GM23248 (cell line): ENCODE results near the gene DCLK2.

Experiments used
- EZH2 ChIP-seq: fragments of 200-600 bp; sonication (generic); IDR thresholded peaks from 2 replicates; pipeline ENCODE4 v1.6.1; 2018; ENCODE audit warnings: antibody characterized with exemption, mild to moderate bottlenecking; ENCODE audit not compliant: insufficient read depth, poor library complexity, severe bottlenecking
- EZH2phosphoT487 ChIP-seq: fragments of 200-600 bp; sonication (generic); IDR thresholded peaks from 2 replicates; pipeline ENCODE4 v1.6.1; 2018; ENCODE audit warnings: antibody characterized with exemption, moderate library complexity, mild to moderate bottlenecking, low read depth; ENCODE audit not compliant: insufficient read depth

DNA sequence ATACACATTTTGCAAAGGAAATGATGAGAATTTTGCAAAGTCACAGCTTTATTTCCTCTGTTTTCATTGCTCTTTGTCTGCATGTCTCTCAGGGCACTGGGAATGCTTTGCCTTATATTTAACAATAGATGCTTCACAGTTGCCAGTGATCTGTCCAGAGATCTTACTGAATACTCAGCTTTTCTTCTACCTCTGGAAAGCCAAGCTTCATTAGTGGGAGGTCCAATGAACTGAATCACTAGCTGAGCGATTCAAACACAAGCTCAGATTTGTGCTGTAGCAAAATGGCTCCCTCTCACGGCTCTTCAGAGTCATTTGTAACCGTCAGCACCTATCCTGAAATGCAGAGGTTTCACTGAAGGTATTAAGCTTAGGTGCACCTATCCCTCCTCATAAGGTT, 138.9 kb downstream of the DCLK2 start:
- TF ChIP-seq EZH2 (no peak), EZH2phosphoT487 (no peak)
